H4 (cell line): ENCODE results near the gene POLDIP2. TPM values are rescaled to one million over a fixed set of nuclear protein-coding genes. Genes with fewer than 3 reads are reported as not detected.

Experiments
- DNase-seq: peaks from one replicate; pipeline ENCODE4 v3.0.0-alpha.2; 2015; ENCODE audit warnings: low spot score
- total RNA-seq: library from RNA; depleted of rRNA; stranded (reverse); fragments of >200 nt; shearing (Covaris generic); gene quantifications from 2 replicates; pipeline ENCODE4 v1.2.3, GENCODE V29; 2014

The POLDIP2 gene
- total RNA-seq, 1 experiment from 2014 or later: 108 TPM

- no peak for DNase-seq
These were observed 33.2 kb upstream of the POLDIP2 start for GRCh38 chr17:28390563-28390962.

GRCh38 chr17:28390141-28390540 is 32.8 kb upstream of the POLDIP2 start:
- no peak for DNase-seq

GRCh38 chr17:28388106-28388505 is 30.8 kb upstream of the POLDIP2 start:
- no peak for DNase-seq

- DNase-seq: no peak
These were observed 29.1 kb upstream of the POLDIP2 start for GRCh38 chr17:28386391-28386790.

- DNase-seq: no peak
These were observed 28.1 kb upstream of the POLDIP2 start for GRCh38 chr17:28385406-28385805.

GRCh38 chr17:28385037-28385400 is 27.7 kb upstream of the POLDIP2 start:
- no peak for DNase-seq

- no peak for DNase-seq
These were observed 27.1 kb upstream of the POLDIP2 start for GRCh38 chr17:28384281-28385036.

GRCh38 chr17:28381141-28381825 is 24.0 kb upstream of the POLDIP2 start:
- no peak for DNase-seq

GRCh38 chr17:28379814-28380801 is 22.8 kb upstream of the POLDIP2 start:
- peak; percentile 85 for DNase-seq

- DNase-seq: no peak
These were observed 15.6 kb upstream of the POLDIP2 start for GRCh38 chr17:28372945-28373274.

- DNase-seq: no peak
These were observed 15.0 kb upstream of the POLDIP2 start for GRCh38 chr17:28372203-28372944.

GRCh38 chr17:28371245-28372202 is 14.2 kb upstream of the POLDIP2 start, which contains the start of gene SARM1:
TSS of gene SARM1 (plus strand) at chr17:28371694. CDS start at chr17:28372033, 339 bp downstream.
- DNase-seq: peak; percentile 92

- DNase-seq: no peak
These were observed 13.4 kb upstream of the POLDIP2 start for GRCh38 chr17:28370744-28371103.

- DNase-seq: no peak
These were observed 12.9 kb upstream of the POLDIP2 start, which contains the start of gene VTN for GRCh38 chr17:28370035-28370743. TSS of gene VTN (minus strand) at chr17:28370307. CDS start at chr17:28370203, 104 bp downstream.

GRCh38 chr17:28369684-28370034 is 12.3 kb upstream of the POLDIP2 start:
- no peak for DNase-seq

GRCh38 chr17:28368915-28369683 is 11.8 kb upstream of the POLDIP2 start:
- DNase-seq: no peak

- DNase-seq: no peak
These were observed 11.0 kb upstream of the POLDIP2 start for GRCh38 chr17:28368306-28368831.

GRCh38 chr17:28367641-28368305 is 10.4 kb upstream of the POLDIP2 start:
- no peak for DNase-seq
